ENCODE data around the gene LYL1. TPM values are rescaled to one million over a fixed set of nuclear protein-coding genes. Genes with fewer than 3 reads are reported as not detected.
A peak's percentile ranks its signal among the peaks of the same experiment; 100 is the strongest.

The LYL1 gene
- total and polyA plus RNA-seq, 11 donors = 5.2 to 19.1 (median 8.3) TPM

DNA sequence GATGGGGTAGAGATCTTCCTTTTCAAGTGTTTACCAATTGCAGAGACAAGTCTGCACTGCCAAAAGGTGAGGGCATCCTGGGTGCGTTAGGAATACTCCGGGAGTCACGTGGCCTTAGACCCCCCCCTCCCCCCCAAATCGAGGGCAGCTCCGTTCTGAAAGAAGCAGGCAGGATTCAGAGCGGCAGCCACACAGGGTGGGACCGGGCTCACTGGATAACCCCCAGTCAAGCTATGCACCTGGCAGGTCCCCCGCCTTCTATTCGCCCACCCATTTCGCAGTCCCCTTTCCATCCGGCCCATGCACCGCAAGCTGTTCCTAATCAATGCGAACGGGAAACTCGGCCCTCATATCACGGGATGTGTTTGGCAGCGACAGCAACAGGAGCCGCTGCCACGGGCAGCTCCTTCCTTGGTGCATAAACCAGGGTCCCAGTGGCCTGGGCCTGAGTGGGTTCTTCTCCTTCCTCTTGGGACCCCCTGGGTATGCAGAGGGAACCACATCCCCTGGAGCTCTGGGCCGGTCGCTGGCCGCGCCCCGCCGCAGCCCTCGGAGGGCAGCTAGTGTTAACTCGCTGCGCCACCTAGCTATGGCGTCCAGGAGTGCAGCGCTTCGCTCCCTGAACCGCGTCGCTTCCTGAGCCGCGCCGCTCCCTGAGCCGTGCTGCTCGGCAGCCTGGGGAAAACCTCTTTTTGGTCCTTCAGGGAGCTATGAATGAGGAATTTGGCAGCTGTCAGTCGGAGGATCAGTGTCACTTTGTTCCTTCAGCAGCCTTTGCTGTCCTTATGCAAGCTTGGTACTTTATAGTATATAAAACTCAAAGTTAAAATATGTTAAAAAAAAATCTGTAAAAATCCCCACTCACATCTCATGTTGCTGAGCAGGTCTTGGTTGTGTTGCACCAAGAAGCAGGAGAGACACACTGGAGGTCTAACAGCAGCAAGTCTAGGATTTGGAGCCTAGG, 41.4 kb downstream of the LYL1 start:
- no peaks in the 10 kb centered on the region for H3K27me3 ChIP-seq
- H3K9me3 ChIP-seq = no peaks in the 10 kb centered on the region
- ATAC-seq (peak; percentile 51 to 80 (median 70)), DNase-seq (peak; percentile 81 to 93 (median 90))
- no peaks in the 10 kb centered on the region for H3K36me3 ChIP-seq
- no peak for TF ChIP-seq POLR2A (IDR thresholded peaks at IDR 0.05)
- TF ChIP-seq, protein P1, sequence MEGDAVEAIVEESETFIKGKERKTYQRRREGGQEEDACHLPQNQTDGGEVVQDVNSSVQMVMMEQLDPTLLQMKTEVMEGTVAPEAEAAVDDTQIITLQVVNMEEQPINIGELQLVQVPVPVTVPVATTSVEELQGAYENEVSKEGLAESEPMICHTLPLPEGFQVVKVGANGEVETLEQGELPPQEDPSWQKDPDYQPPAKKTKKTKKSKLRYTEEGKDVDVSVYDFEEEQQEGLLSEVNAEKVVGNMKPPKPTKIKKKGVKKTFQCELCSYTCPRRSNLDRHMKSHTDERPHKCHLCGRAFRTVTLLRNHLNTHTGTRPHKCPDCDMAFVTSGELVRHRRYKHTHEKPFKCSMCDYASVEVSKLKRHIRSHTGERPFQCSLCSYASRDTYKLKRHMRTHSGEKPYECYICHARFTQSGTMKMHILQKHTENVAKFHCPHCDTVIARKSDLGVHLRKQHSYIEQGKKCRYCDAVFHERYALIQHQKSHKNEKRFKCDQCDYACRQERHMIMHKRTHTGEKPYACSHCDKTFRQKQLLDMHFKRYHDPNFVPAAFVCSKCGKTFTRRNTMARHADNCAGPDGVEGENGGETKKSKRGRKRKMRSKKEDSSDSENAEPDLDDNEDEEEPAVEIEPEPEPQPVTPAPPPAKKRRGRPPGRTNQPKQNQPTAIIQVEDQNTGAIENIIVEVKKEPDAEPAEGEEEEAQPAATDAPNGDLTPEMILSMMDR (IDR thresholded peaks at IDR 0.05) = peak; percentile 94 to 100 (median 98)
- intact Hi-C loops (cut with DNase I) = loop anchor here (1.0 to 5.0 kb wide), 10 partner anchors 26 to 78 kb away; partner anchors contain the start of gene NFIX (in 3 of the 10)
- WGBS, 4 donors = 0 to 1% (median 1%) methylated on average over 24 to 40 of the region's 40 CpGs
- peak overlapping the region in 11 of 12 donors; percentile 20 to 58 (median 48) for H3K4me3 ChIP-seq
- peaks cover 32 to 100% (median 99%) of the 10 kb centered on the region in 12 donors for H3K4me1 ChIP-seq
- H3K27ac ChIP-seq = peak overlapping the region; percentile 67 to 98 (median 96)

DNA sequence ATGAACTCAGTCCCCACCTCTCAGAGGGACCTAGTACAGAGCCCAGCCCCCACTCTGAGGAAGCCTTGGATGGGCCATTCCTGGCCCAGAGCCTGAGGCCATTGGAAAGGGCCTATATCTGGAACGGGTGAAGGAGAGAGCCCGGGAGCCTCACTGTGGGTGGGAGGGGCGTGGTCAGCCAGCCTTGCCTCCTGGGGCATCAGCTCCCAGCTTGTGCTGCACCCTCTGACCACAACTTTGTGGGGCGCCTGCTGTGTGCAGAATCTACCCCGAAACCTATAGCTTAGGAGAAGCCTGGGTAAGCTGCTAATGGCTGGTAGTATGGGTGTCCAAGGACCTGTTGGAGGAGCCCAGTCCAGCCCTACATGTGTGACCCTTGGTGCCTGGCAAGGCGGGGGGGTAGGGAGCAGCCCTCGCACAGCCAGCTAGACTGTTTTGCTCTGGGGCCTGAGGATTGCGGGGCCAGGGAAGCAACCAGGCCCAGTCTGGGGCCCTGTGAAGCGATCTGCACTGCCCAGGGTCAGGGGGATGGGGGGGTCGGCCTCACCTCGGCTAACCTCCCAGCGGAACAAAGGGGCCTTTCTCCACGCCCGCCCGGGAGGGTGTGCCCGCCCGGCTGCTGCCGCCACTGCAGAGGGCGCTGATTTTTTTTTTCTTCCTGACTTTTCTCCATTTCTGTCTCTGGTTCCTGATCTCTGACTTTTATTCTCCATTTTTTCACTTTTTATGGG, 42.3 kb downstream of the LYL1 start:
- Histone ChIP-seq H3K36me3 (no peaks in the 10 kb centered on the region), H3K27me3 (no peaks in the 10 kb centered on the region), H3K4me3 (peak overlapping the region in 10 of 12 donors; percentile 35 to 58 (median 50)), H3K27ac (peak overlapping the region; percentile 67 to 98 (median 96)), H3K9me3 (no peaks in the 10 kb centered on the region), H3K4me1 (peaks cover 26 to 100% (median 99%) of the 10 kb centered on the region in 12 donors)
- WGBS, 4 donors = 25 to 42% (median 31%) methylated on average over 17 to 19 of the region's 19 CpGs
- ATAC-seq (peak; percentile 3 to 50 (median 20)), DNase-seq (peak in 4 of 5 donors; percentile 66 to 83 (median 72))
- no peak for TF ChIP-seq POLR2A (IDR thresholded peaks at IDR 0.05)
- TF ChIP-seq, protein P1 (IDR thresholded peaks at IDR 0.05) = no peak
- intact Hi-C loops (cut with DNase I) = loop anchor here (1.0 to 5.0 kb wide), 10 partner anchors 26 to 77 kb away; partner anchors contain the start of gene NFIX (in 3 of the 10)

DNA sequence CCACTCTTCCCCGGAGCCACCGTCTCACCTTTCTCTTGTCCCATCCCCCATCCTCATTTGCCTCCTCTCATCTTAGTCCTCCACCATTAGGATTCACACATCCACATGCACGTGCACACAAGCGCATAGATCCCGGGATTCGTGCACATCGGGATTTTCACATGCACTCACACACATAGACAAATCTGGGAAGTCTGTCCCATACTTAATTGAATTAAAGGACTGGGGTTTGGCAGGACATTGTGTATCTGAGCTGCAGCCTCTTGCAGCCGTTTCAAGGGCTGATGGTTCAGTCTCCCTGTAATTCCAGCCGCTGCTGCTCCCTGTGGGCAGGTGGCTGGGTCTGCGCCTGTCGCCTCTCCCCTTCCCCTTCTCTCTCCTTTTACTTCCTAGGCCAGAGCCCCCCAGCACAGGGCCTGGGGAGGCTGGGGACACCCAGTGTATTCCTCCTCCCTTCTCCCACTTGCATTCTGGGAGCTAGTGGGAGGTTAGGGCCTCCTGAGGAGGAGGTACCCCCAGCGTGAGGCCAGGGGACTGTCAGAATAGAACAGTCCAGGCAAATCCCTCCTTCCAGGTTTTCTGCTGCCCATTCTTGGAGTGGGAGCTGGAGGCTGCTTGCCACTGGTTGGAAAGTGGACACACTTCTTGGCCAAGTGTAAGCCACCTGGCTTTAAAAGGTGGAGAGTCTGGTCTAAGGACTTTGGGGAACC, 43.6 kb downstream of the LYL1 start:
- H3K9me3 ChIP-seq = no peaks in the 10 kb centered on the region
- no peaks in the 10 kb centered on the region for H3K27me3 ChIP-seq
- TF ChIP-seq, protein P1 (IDR thresholded peaks at IDR 0.05) = peak in 5 of 12 donors; percentile 12 to 32 (median 20)
- no peak for TF ChIP-seq POLR2A (IDR thresholded peaks at IDR 0.05)
- peak overlapping the region in 1 of 12 donors; percentile 7 for H3K4me3 ChIP-seq
- intact Hi-C loops (cut with DNase I) = loop anchor here in 3 of 10 donors (5.0 kb wide), 2 partner anchors 33 to 62 kb away; partner anchors contain the start of gene NFIX (in 1 of the 3)
- no peaks in the 10 kb centered on the region for H3K36me3 ChIP-seq
- DNase-seq = no peak
- peaks cover 21 to 100% (median 99%) of the 10 kb centered on the region in 12 donors for H3K4me1 ChIP-seq
- H3K27ac ChIP-seq = peak overlapping the region; percentile 67 to 99 (median 97)
- WGBS, 4 donors = 47 to 70% (median 54%) methylated on average over 12 of the region's 12 CpGs
- no peak for ATAC-seq
